Thymus (tissue), 14 donors: ENCODE results near the gene MRPS12. TPM values are rescaled to one million over a fixed set of nuclear protein-coding genes. Genes with fewer than 3 reads are reported as not detected.
A peak's percentile ranks its signal among the peaks of the same experiment; 100 is the strongest.
"Not testable (repeated sequence)": the region's sequence is repeated elsewhere in the genome, so short reads cannot be mapped to it uniquely, and the experiment has no call there.

Source experiments
- DNase-seq, 9 donors: peaks; one replicate each; pipeline ENCODE4 v3.0.0-alpha.2; 2013; ENCODE audit warnings: low spot score in 9 of 9, low read depth in 6 of 9, missing footprints in 1 of 9
- H3K27ac ChIP-seq, 2 donors: one replicate each; pipeline ENCODE4 v1.5.1; 2013; ENCODE audit warnings: control low read depth in 1 of 2, low read depth in 1 of 2, low read length in 1 of 2, mild to moderate bottlenecking in 1 of 2, moderate library complexity in 1 of 2
- H3K27me3 ChIP-seq, 2 donors: one replicate each; pipeline ENCODE4 v1.5.1; 2013; ENCODE audit warnings: low read length in 1 of 2; ENCODE audit not compliant: control insufficient read depth in 2 of 2, insufficient read depth in 1 of 2
- H3K36me3 ChIP-seq, 2 donors: one replicate each; pipeline ENCODE4 v1.5.1; 2013; ENCODE audit warnings: low read length in 1 of 2, mild to moderate bottlenecking in 1 of 2, moderate library complexity in 1 of 2; ENCODE audit not compliant: control insufficient read depth in 2 of 2, insufficient read depth in 2 of 2
- H3K4me1 ChIP-seq, 2 donors: one replicate each; pipeline ENCODE4 v1.5.1; 2013; ENCODE audit warnings: low read length in 2 of 2; ENCODE audit not compliant: control insufficient read depth in 2 of 2, insufficient read depth in 2 of 2
- H3K4me3 ChIP-seq, 2 donors: one replicate each; pipeline ENCODE4 v1.5.1; 2013; ENCODE audit warnings: low read length in 2 of 2, control low read depth in 1 of 2, mild to moderate bottlenecking in 1 of 2
- H3K9me3 ChIP-seq, 2 donors: one replicate each; pipeline ENCODE4 v1.5.1; 2013; ENCODE audit warnings: low read length in 1 of 2, mild to moderate bottlenecking in 1 of 2; ENCODE audit not compliant: control insufficient read depth in 2 of 2, insufficient read depth in 1 of 2
- WGBS: extraction: QIAGEN DNeasy Blood & Tissue Kit; methylation state at CpG from one replicate; pipeline ENCODE4 v1.1.7; 2013; 5-methylcytosine and 5-hydroxymethylcytosine counted together
- long read RNA-seq, 10 donors: transcript quantifications; one replicate each; lab custom pipeline, GENCODE V29; 2026
- polyA plus RNA-seq: library from polyadenylated mRNA; stranded (reverse); fragments of 200-250 nt; gene quantifications from one replicate; pipeline ENCODE4 v1.2.3, GENCODE V29; 2013
- total RNA-seq: library from RNA; stranded (reverse); fragments of 120-200 nt; gene quantifications from one replicate; pipeline ENCODE4 v1.2.4, GENCODE V29; 2013
- donor health status: healthy.

The MRPS12 gene
- total RNA-seq (32.1 TPM), polyA plus RNA-seq (26.2 TPM)
- long read RNA-seq, donor 1, partial matches to known transcripts, result 0 of 2 reads
- long read RNA-seq, donor 1, other reads (novel, unspliced or antisense), result 0 of 2 reads
- long read RNA-seq, donor 2, transcript MRPS12-202 (3 exons, 929 nt), result minor isoform, 8 of 33 reads
- long read RNA-seq, donor 2, transcript MRPS12-201 (3 exons, 1,207 nt), result major isoform, 21 of 33 reads
- long read RNA-seq, donor 2, partial matches to known transcripts, result 0 of 33 reads
- long read RNA-seq, donor 2, other reads (novel, unspliced or antisense), result 0 of 33 reads
- long read RNA-seq, donor 3, transcript MRPS12-202 (3 exons, 929 nt), result minor isoform, 5 of 24 reads
- long read RNA-seq, donor 3, transcript MRPS12-201 (3 exons, 1,207 nt), result major isoform, 17 of 24 reads
- long read RNA-seq, donor 3, partial matches to known transcripts, result 0 of 24 reads
- long read RNA-seq, donor 3, other reads (novel, unspliced or antisense), result 0 of 24 reads
- long read RNA-seq, donor 4, transcript MRPS12-201 (3 exons, 1,207 nt), result major isoform, 13 of 14 reads
- long read RNA-seq, donor 4, partial matches to known transcripts, result 0 of 14 reads
- long read RNA-seq, donor 4, other reads (novel, unspliced or antisense), result 0 of 14 reads
- long read RNA-seq, donor 5, transcript MRPS12-201 (3 exons, 1,207 nt), result major isoform, 27 of 68 reads
- long read RNA-seq, donor 5, partial matches to known transcripts, result 36 of 68 reads
- long read RNA-seq, donor 5, other reads (novel, unspliced or antisense), result 0 of 68 reads
- long read RNA-seq, donor 6, transcript MRPS12-201 (3 exons, 1,207 nt), result major isoform, 20 of 20 reads
- long read RNA-seq, donor 6, partial matches to known transcripts, result 0 of 20 reads
- long read RNA-seq, donor 6, other reads (novel, unspliced or antisense), result 0 of 20 reads
- long read RNA-seq, donor 7, transcript MRPS12-201 (3 exons, 1,207 nt), result major isoform, 11 of 29 reads
- long read RNA-seq, donor 7, partial matches to known transcripts, result 12 of 29 reads
- long read RNA-seq, donor 7, other reads (novel, unspliced or antisense), result 0 of 29 reads
- long read RNA-seq, donor 8, transcript MRPS12-201 (3 exons, 1,207 nt), result major isoform, 9 of 10 reads
- long read RNA-seq, donor 8, partial matches to known transcripts, result 0 of 10 reads
- long read RNA-seq, donor 8, other reads (novel, unspliced or antisense), result 0 of 10 reads
- long read RNA-seq, donor 9, transcript MRPS12-202 (3 exons, 929 nt), result minor isoform, 5 of 30 reads
- long read RNA-seq, donor 9, transcript MRPS12-201 (3 exons, 1,207 nt), result major isoform, 11 of 30 reads
- long read RNA-seq, donor 9, partial matches to known transcripts, result 12 of 30 reads
- long read RNA-seq, donor 9, other reads (novel, unspliced or antisense), result 0 of 30 reads
- long read RNA-seq, donor 10, transcript MRPS12-201 (3 exons, 1,207 nt), result major isoform, 12 of 24 reads
- long read RNA-seq, donor 10, partial matches to known transcripts, result 6 of 24 reads
- long read RNA-seq, donor 10, other reads (novel, unspliced or antisense), result 0 of 24 reads

DNA sequence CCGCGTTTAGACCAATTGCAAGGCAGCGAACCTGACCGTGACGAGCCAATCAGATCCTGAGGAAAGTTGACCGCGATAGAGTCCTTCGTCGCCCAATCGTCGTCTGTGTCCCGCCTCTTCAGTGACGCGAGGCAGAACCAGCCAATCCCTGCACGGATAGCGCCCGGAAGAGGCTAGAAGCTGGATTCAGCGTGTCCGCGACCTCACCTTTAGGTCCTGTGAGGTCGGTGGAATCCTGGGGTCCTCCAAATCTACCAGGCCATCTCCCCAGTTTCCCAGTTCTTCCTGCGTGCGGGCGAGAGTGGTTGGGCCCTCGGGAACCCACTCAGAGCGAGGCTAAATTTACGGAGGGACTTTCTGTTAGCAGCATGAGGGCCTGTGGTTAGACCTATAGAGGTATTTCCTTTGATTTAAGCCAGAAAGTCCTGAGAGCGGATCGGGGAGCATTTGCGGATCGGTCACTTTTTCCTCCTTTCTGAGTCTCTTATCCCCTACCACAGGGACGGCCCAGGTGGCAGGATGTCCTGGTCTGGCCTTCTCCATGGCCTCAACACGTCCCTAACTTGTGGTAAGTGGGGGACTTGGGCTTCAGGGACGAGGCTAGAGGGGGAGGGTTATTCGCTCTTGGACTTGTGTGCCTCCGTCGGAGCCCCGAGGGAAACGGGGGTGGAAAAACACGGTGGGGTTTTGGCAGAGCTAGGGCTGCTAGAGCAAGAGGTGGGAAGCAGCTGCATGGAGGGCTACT, at the start of gene MRPS12:
MRPS12 (plus strand) TSS at position 169 of the 745 bp plus-strand sequence; CDS start at position 520, 351 bp downstream.
- peak within 1 kb of the TSS; percentile 79 to 96 for H3K4me3 ChIP-seq
- peaks cover 0 to 12% of the 10 kb centered on the region in 2 donors for H3K9me3 ChIP-seq
- H3K27me3 ChIP-seq, result no peaks in the 10 kb centered on the region
- DNase-seq, result peak; percentile 99 to 100 (median 100)
- peaks cover 6 to 18% of the 10 kb centered on the region in 2 donors for H3K4me1 ChIP-seq
- WGBS, result 1% methylated on average over 40 of the region's 40 CpGs
- peak within 1 kb of the TSS; percentile 93 to 95 for H3K27ac ChIP-seq
- peaks cover 8 to 12% of the 10 kb centered on the region in 2 donors for H3K36me3 ChIP-seq

DNA sequence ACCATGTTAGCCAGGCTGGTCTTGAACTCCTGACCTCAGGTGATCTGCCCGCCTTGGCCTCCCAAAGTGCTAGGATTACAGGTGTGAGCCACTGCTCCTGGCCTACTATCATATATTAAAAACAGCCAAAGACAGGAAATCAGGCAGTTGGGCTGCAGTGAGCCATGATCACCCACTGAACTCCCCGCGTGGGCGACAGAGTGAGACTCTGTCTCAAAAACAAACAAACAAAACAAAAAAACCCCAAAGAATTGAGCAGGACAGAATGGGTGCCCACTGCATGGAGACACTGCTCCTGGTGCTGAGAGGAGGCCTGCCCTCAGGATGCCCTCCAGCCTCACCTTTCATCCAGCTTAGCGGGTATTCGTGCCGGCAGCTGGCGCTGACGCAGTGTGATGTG, 47.5 kb upstream of the MRPS12 start:
- peaks cover 6 to 12% of the 10 kb centered on the region in 2 donors for H3K4me1 ChIP-seq
- DNase-seq, result no peak
- 97% methylated on average over 9 of the region's 9 CpGs for whole genome bisulfite sequencing
- no peaks in the 10 kb centered on the region for H3K9me3 ChIP-seq
- H3K27ac ChIP-seq, result no peak overlapping the region
- H3K36me3 ChIP-seq, result peaks cover 3 to 18% of the 10 kb centered on the region in 2 donors
- H3K27me3 ChIP-seq, result no peaks in the 10 kb centered on the region
- H3K4me3 ChIP-seq, result no peak overlapping the region

DNA sequence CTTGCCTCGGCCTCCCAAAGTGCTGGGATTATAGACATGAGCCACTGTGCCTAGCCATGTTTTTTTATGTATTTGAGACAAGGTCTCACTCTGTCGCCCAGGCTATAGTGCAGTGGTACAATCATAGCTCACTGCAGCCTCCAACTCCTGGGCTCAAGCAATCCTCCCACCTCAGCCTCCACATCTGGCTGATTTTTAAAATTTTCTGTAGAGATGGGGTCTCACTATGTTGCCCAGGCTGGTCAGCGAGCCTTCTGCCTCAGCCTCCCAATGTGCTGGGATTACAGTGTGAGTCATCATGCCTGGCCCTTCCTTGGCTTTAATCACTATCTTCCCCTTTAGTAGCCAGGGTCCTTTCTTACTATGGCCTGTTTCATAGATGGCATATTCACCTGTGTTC, 46.1 kb upstream of the MRPS12 start:
- not testable (repeated sequence) for H3K4me1 ChIP-seq, H3K27me3 ChIP-seq, H3K9me3 ChIP-seq, H3K27ac ChIP-seq, H3K4me3 ChIP-seq, DNase-seq
- peaks cover 15 to 32% of the 10 kb centered on the region in 2 donors for H3K36me3 ChIP-seq
- 98% methylated on average over 3 of the region's 3 CpGs for WGBS

DNA sequence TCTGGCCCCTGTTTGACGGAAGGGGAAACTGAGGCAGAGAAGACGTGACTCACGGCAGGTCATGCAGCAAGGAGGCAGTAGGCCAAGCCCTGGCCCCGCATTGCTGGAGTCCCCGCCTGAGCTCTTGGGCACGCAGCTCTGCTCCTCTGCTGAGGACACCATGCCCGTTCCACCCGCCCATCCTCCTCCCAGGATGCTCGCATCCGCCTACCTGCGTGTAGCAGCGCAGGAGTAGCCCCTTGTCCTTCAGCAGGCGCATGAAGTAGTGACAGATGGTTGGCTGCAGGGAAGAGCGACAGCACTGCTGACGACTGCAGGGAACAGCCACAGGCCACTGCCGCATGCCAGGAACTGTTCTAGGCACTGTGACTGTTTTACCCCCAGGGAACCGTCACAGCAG, 41.9 kb upstream of the MRPS12 start:
- WGBS, result 99% methylated on average over 17 of the region's 17 CpGs
- Histone ChIP-seq H3K4me1 (no peaks in the 10 kb centered on the region), H3K27me3 (no peaks in the 10 kb centered on the region), H3K9me3 (no peaks in the 10 kb centered on the region), H3K27ac (no peak overlapping the region), H3K36me3 (peaks cover 20 to 31% of the 10 kb centered on the region in 2 donors), H3K4me3 (no peak overlapping the region)
- no peak for DNase-seq

DNA sequence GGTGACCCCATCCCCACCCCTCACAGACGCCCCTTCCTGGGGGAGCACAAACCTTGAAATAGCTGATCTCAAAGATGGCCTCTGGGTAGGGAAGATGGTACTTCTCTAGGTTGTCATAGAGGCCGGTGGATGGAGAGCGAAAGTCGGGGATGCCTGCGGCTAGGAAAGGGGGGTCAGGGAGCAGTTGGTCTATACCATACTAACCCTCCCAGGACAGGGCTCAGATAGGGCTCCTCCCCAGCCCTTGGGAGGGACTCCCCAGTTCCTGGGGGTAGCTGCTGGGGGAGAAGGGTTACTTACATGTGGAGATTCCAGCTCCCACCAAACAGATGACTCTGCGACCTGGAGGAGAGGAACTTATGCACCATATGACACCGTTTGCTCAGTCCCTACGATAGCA, 40.9 kb upstream of the MRPS12 start:
- H3K4me1 ChIP-seq, result peaks cover 0 to 4% of the 10 kb centered on the region in 2 donors
- no peaks in the 10 kb centered on the region for H3K27me3 ChIP-seq
- H3K36me3 ChIP-seq, result peaks cover 20 to 31% of the 10 kb centered on the region in 2 donors
- no peak overlapping the region for H3K4me3 ChIP-seq
- H3K27ac ChIP-seq, result no peak overlapping the region
- 98% methylated on average over 8 of the region's 8 CpGs for WGBS
- no peaks in the 10 kb centered on the region for H3K9me3 ChIP-seq
- no peak for DNase-seq

DNA sequence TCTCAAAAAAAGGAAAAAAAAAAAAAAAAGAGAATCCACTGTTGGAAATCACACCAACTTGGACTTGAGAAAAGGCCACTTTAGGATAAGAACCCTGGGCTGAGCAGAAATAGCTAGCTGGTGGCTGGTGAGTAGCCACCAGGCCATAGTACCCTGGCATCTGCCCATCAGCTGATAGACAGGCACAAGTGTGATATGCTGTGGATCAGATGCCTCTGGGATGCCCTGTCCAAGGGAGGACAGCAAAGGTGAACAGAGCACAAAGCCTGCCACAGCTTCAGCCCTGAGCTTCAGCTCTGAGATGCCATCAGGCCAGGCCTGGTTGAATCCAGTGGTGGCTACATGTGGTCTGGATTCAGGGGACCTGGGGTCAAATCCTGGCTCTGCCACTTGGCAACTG, 40.1 kb upstream of the MRPS12 start:
- Histone ChIP-seq H3K27ac (no peak overlapping the region), H3K9me3 (no peaks in the 10 kb centered on the region), H3K36me3 (peaks cover 20 to 31% of the 10 kb centered on the region in 2 donors), H3K4me3 (no peak overlapping the region), H3K4me1 (peaks cover 0 to 9% of the 10 kb centered on the region in 2 donors), H3K27me3 (no peaks in the 10 kb centered on the region)
- DNase-seq, result no peak

DNA sequence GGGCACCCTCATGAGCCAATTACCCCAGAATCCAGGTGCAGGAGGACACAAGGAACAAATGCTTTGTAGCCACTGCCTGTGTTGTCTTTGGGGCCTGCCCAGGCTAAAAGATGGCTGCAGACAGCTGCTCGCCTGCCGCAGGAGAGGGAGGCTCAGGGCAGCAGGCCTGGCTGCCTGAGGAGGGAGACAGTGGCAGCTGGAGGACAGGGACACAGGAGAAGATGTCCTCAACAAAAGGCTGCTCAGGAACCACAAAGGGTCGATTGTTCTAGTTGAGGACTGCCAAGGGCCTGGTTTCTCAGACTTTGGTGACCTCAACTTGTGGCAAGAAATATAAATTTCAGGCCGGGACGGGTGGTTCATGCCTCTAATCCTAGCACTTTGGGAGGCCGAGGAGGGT, 39.0 kb upstream of the MRPS12 start:
- Histone ChIP-seq H3K9me3 (no peaks in the 10 kb centered on the region), H3K4me1 (peaks cover 0 to 9% of the 10 kb centered on the region in 2 donors), H3K36me3 (peaks cover 20 to 31% of the 10 kb centered on the region in 2 donors), H3K27ac (no peak overlapping the region), H3K4me3 (no peak overlapping the region), H3K27me3 (no peaks in the 10 kb centered on the region)
- 95% methylated on average over 6 of the region's 6 CpGs for WGBS
- DNase-seq, result no peak

DNA sequence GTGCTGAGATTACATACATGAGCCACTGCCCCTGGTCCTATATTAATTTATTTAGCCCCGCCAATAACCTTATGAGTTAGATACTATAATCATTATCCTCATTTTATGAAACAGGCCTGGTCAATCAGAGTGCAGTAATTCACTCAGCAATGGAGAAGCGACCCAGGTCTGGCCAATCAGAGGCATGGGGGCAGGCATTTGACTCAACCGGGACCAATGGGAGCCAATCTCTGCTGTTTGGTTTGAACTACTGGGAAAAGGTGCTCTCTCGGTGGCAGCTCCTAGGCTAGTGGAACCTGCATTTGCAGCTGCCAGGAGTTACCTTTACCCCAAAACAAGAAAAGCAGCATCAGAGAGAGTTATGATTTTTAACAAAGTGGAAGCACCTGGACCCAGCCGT, 37.9 kb upstream of the MRPS12 start:
- 86% methylated on average over 5 of the region's 5 CpGs for WGBS
- no peaks in the 10 kb centered on the region for H3K9me3 ChIP-seq
- H3K4me1 ChIP-seq, result peaks cover 0 to 14% of the 10 kb centered on the region in 2 donors
- no peaks in the 10 kb centered on the region for H3K27me3 ChIP-seq
- no peak for DNase-seq
- no peak overlapping the region for H3K4me3 ChIP-seq
- peak overlapping the region in 1 of 2 donors; percentile 55 for H3K27ac ChIP-seq
- H3K36me3 ChIP-seq, result peaks cover 20 to 31% of the 10 kb centered on the region in 2 donors
